Mesothelial cell of epicardium (in vitro differentiated cells): ENCODE measurements around the gene GALNT2. TPM values are rescaled to one million over a fixed set of nuclear protein-coding genes. Genes with fewer than 3 reads are reported as not detected.
A peak's percentile ranks its signal among the peaks of the same experiment; 100 is the strongest.

Source experiments
- DNase-seq, 2 experiments: peaks; one replicate each; pipeline ENCODE4 v3.0.0; 2021; ENCODE audit warnings: low spot score in 2 of 2; ENCODE audit not compliant: unreplicated experiment in 2 of 2
- H3K27ac Mint-ChIP-seq: 2 replicates; pipeline ENCODE4 v1.8.0; 2021; ENCODE audit warnings: mixed read lengths
- H3K27me3 Mint-ChIP-seq: 2 replicates; pipeline ENCODE4 v1.8.0; 2021; ENCODE audit warnings: low read depth, mixed read lengths
- H3K36me3 Mint-ChIP-seq: 2 replicates; pipeline ENCODE4 v1.8.0; 2021; ENCODE audit warnings: mixed read lengths
- H3K4me1 Mint-ChIP-seq: 2 replicates; pipeline ENCODE4 v1.8.0; 2021; ENCODE audit warnings: mixed read lengths
- H3K4me3 Mint-ChIP-seq: 2 replicates; pipeline ENCODE4 v1.8.0; 2021; ENCODE audit warnings: mild to moderate bottlenecking, moderate library complexity, mixed read lengths
- H3K9me3 Mint-ChIP-seq: 2 replicates; pipeline ENCODE4 v1.8.0; 2021; ENCODE audit warnings: mixed read lengths
- total RNA-seq: library from RNA; stranded (reverse); gene quantifications from 3 replicates; pipeline ENCODE4 v1.2.1, GENCODE V29; 2021
- TF ChIP-seq, protein P1 (sequence below): fragments of 200-600 bp; sonication (generic); IDR thresholded peaks from one replicate; pipeline ENCODE4 v1.5.0; 2021; ENCODE audit warnings: antibody characterized with exemption; ENCODE audit not compliant: unreplicated experiment

The GALNT2 gene
- total RNA-seq, 1 donor from 2014 or later = 48.3 TPM

GRCh38 chr1:230120289-230120920 lies 53.4 kb downstream of the GALNT2 start:
- TF ChIP-seq, protein P1, sequence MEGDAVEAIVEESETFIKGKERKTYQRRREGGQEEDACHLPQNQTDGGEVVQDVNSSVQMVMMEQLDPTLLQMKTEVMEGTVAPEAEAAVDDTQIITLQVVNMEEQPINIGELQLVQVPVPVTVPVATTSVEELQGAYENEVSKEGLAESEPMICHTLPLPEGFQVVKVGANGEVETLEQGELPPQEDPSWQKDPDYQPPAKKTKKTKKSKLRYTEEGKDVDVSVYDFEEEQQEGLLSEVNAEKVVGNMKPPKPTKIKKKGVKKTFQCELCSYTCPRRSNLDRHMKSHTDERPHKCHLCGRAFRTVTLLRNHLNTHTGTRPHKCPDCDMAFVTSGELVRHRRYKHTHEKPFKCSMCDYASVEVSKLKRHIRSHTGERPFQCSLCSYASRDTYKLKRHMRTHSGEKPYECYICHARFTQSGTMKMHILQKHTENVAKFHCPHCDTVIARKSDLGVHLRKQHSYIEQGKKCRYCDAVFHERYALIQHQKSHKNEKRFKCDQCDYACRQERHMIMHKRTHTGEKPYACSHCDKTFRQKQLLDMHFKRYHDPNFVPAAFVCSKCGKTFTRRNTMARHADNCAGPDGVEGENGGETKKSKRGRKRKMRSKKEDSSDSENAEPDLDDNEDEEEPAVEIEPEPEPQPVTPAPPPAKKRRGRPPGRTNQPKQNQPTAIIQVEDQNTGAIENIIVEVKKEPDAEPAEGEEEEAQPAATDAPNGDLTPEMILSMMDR = no peak

DNA sequence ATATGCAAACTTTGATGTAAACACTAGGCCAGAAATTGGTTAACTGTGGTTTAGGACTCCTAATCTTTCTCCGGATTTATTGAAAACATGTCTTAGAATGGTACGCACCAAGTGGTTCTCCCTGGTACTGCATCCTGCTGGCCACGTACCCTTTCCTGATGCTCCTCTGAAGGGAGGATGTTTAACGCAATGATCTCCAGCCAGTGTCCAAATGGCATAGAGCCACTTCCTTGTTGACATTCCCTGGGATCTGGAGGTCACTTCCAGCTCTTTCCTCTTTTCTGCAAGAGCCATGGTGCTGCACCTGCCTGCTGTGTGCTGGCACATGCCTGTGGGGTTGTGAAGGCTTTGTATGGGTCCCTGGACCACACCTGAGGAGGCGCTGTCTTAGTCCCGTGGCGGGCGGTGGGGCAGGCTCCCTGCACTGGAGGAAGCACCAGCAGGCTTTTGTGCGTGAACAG lies 53.9 kb downstream of the GALNT2 start:
- DNase-seq = no peak
- no peak overlapping the region for H3K4me3 Mint-ChIP-seq

More at GRCh38 chr1:230120289-230120920, 53.4 kb downstream of the GALNT2 start:
- peaks cover 13% of the 10 kb centered on the region for H3K4me1 Mint-ChIP-seq
- no peaks in the 10 kb centered on the region for H3K9me3 Mint-ChIP-seq
- no peaks in the 10 kb centered on the region for H3K27me3 Mint-ChIP-seq
- no peak for DNase-seq
- no peak overlapping the region for H3K4me3 Mint-ChIP-seq
- H3K27ac Mint-ChIP-seq = no peak overlapping the region
- peaks cover 10% of the 10 kb centered on the region for H3K36me3 Mint-ChIP-seq

DNA sequence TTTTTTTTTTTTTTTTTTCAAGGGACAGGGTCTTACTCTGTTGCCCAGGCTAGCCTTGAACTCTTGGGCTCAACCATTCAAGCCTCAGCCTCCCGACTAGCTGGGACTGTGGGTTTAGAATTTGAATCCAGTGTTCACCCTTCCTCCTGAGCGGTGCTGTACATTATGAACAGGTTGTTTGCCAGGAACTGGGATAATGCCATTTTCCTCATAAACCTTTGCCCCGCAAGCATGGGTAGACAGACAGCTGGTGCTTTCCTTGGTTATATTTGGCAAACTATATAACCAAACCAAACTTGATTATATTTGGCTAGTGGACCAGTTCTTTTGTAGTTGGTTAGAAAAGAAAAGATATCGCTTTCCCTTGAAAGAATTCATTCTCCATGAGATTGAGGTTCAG lies 54.9 kb downstream of the GALNT2 start:
- H3K9me3 Mint-ChIP-seq = no peaks in the 10 kb centered on the region
- no peak overlapping the region for H3K4me3 Mint-ChIP-seq
- TF ChIP-seq, protein P1 = no peak
- peak overlapping the region; percentile 51 for H3K27ac Mint-ChIP-seq
- no peak for DNase-seq
- H3K27me3 Mint-ChIP-seq = no peaks in the 10 kb centered on the region
- H3K4me1 Mint-ChIP-seq = peaks cover 26% of the 10 kb centered on the region
- peaks cover 7% of the 10 kb centered on the region for H3K36me3 Mint-ChIP-seq

More for the DNA sequence above, 53.9 kb downstream of the GALNT2 start:
- Mint-ChIP-seq H3K9me3 (no peaks in the 10 kb centered on the region), H3K36me3 (peaks cover 8% of the 10 kb centered on the region), H3K4me1 (peaks cover 19% of the 10 kb centered on the region), H3K27ac (no peak overlapping the region), H3K27me3 (no peaks in the 10 kb centered on the region)
- TF ChIP-seq, protein P1 = peak; percentile 78

- no peaks in the 10 kb centered on the region for H3K9me3 Mint-ChIP-seq
- H3K4me3 Mint-ChIP-seq = no peak overlapping the region
- peaks cover 29% of the 10 kb centered on the region for H3K4me1 Mint-ChIP-seq
- no peak for DNase-seq
- H3K36me3 Mint-ChIP-seq = peaks cover 7% of the 10 kb centered on the region
- TF ChIP-seq, protein P1 = no peak
- no peaks in the 10 kb centered on the region for H3K27me3 Mint-ChIP-seq
- H3K27ac Mint-ChIP-seq = peak overlapping the region; percentile 51
Measured at GRCh38 chr1:230122366-230123279, 55.6 kb downstream of the GALNT2 start.

DNA sequence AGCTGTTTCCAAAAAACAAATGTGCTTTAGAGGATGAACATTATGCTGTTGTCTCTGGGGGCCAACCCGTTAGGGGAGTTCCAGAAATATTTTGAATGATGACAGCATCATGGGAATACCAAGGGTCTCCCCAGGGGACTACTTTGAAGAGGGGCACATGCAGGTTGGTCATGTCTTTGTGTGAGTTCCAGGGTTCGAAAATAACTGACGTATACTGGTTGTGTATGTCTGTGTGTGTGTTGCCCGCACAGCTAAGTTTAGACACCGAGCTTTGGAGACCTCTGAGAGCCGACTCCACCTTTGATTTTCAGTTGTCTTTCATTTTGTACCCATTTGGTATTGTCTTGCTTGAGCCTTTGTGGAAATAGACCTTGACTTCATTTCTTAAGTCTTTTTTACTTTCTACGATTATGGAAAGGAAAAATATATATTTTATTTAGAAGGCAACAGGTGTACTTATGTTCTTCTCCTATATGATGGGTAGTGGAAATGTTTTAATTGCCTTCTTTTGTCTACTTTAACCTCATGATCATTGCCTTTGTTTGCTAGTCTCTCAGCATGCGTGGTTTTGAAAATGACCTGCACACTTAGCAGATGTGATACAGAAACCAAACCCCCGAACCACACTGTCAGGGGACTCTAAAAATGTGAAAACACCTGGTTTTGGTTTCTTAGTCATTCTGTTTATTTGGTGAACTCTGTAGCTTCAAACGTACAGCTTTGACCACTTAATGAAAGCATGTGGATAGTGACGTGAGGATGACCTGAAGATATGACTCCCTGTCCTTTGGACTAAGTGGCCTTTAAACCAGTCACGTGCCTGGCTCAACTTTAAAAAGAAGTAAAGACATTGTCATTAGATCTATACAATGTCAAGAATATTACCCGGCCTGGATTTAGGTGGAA lies 56.5 kb downstream of the GALNT2 start:
- Mint-ChIP-seq H3K9me3 (no peaks in the 10 kb centered on the region), H3K36me3 (peaks cover 7% of the 10 kb centered on the region), H3K4me1 (peaks cover 29% of the 10 kb centered on the region), H3K4me3 (no peak overlapping the region), H3K27me3 (no peaks in the 10 kb centered on the region), H3K27ac (no peak overlapping the region)
- DNase-seq = no peak
- TF ChIP-seq, protein P1 = no peak
